Measurements from ENCODE around the gene SORCS2.

GRCh38 chr4:7353846-7354610 is 161.7 kb downstream of the SORCS2 start:
- TF ChIP-seq EZH2 (IDR thresholded peaks at IDR 0.05; ENCODE audit: insufficient read depth, poor library complexity, severe bottlenecking) = no peak
- no peak for TF ChIP-seq EZH2phosphoT487 (IDR thresholded peaks at IDR 0.05; ENCODE audit: insufficient read depth, low read depth)

Measured in GM23248 (cell line).